ENCODE results near the gene FARS2. TPM values are rescaled to one million over a fixed set of nuclear protein-coding genes. Genes with fewer than 3 reads are reported as not detected.

Gene FARS2
- total and polyA plus RNA-seq, 10 donors, result 9.0 to 27.4 (median 19.8) TPM

- intact Hi-C loops (cut with DNase I; ENCODE audit: low total_unique reads), result no loop called here
- Histone ChIP-seq H3K9me3 (no peaks in the 10 kb centered on the region), H3K4me3 (no peak overlapping the region), H3K27me3 (replicated peaks in 1 of 7) (no peaks in the 10 kb centered on the region), H3K4me1 (no peaks in the 10 kb centered on the region), H3K36me3 (peaks cover 0 to 24% (median 7%) of the 10 kb centered on the region in 6 donors), H3K27ac (no peak overlapping the region)
- no peak for TF ChIP-seq POLR2AphosphoS5 (IDR thresholded peaks at IDR 0.05)
- TF ChIP-seq POLR2A (IDR thresholded peaks at IDR 0.05), result no peak
- TF ChIP-seq CTCF (IDR thresholded peaks at IDR 0.05 in 8 of 11, conservative IDR thresholded peaks at IDR 0.05 in 3 of 11), result no peak
- 92 to 100% (median 97%) methylated on average over 2 of the region's 2 CpGs for WGBS, 5 donors
- no peak for DNase-seq
Observed at GRCh38 chr6:5367510-5367909, 106.2 kb downstream of the FARS2 start.

- TF ChIP-seq POLR2A (IDR thresholded peaks at IDR 0.05) (no peak), CTCF (IDR thresholded peaks at IDR 0.05 in 8 of 11, conservative IDR thresholded peaks at IDR 0.05 in 3 of 11) (no peak), POLR2AphosphoS5 (IDR thresholded peaks at IDR 0.05) (no peak)
- Histone ChIP-seq H3K4me3 (no peak overlapping the region), H3K36me3 (peaks cover 0 to 22% (median 7%) of the 10 kb centered on the region in 6 donors), H3K27me3 (replicated peaks in 1 of 7) (no peaks in the 10 kb centered on the region), H3K4me1 (no peaks in the 10 kb centered on the region), H3K27ac (no peak overlapping the region), H3K9me3 (no peaks in the 10 kb centered on the region)
- WGBS, 5 donors, result 91 to 98% (median 97%) methylated on average over 2 of the region's 2 CpGs
- intact Hi-C loops (cut with DNase I; ENCODE audit: low total_unique reads), result no loop called here
- no peak for DNase-seq
Observed at GRCh38 chr6:5373430-5373829, 112.1 kb downstream of the FARS2 start.

GRCh38 chr6:5378331-5378730, 117.0 kb downstream of the FARS2 start:
- Histone ChIP-seq H3K27ac (no peak overlapping the region), H3K4me1 (no peaks in the 10 kb centered on the region), H3K36me3 (no peaks in the 10 kb centered on the region), H3K4me3 (no peak overlapping the region), H3K27me3 (replicated peaks in 1 of 7) (no peaks in the 10 kb centered on the region), H3K9me3 (no peaks in the 10 kb centered on the region)
- 73 to 84% (median 77%) methylated on average over 6 of the region's 6 CpGs for WGBS, 5 donors
- TF ChIP-seq CTCF (IDR thresholded peaks at IDR 0.05 in 8 of 11, conservative IDR thresholded peaks at IDR 0.05 in 3 of 11) (no peak), POLR2A (IDR thresholded peaks at IDR 0.05) (no peak), POLR2AphosphoS5 (IDR thresholded peaks at IDR 0.05) (no peak)
- intact Hi-C loops (cut with DNase I; ENCODE audit: low total_unique reads), result no loop called here
- DNase-seq, result no peak

GRCh38 chr6:5379647-5380242, 118.4 kb downstream of the FARS2 start:
- H3K36me3 ChIP-seq, result no peaks in the 10 kb centered on the region
- TF ChIP-seq POLR2AphosphoS5 (IDR thresholded peaks at IDR 0.05) (no peak), CTCF (IDR thresholded peaks at IDR 0.05 in 8 of 11, conservative IDR thresholded peaks at IDR 0.05 in 3 of 11) (peak in 9 of 11 experiments; percentile 23 to 65 (median 55))
- DNase-seq, result no peak
- 55 to 64% (median 60%) methylated on average over 3 of the region's 3 CpGs for WGBS, 5 donors
- no peak overlapping the region for H3K4me3 ChIP-seq
- intact Hi-C loops (cut with DNase I; ENCODE audit: low total_unique reads), result no loop called here
- H3K9me3 ChIP-seq, result no peaks in the 10 kb centered on the region
- H3K4me1 ChIP-seq, result no peaks in the 10 kb centered on the region
- no peaks in the 10 kb centered on the region for H3K27me3 ChIP-seq (replicated peaks in 1 of 7)
- no peak overlapping the region for H3K27ac ChIP-seq

Data from spleen (tissue), 11 donors.